Stomach (tissue), 4 donors: ENCODE data around the gene C4orf36.
"Not testable (repeated sequence)": the region's sequence is repeated elsewhere in the genome, so short reads cannot be mapped to it uniquely, and the experiment has no call there.

ENCODE experiments used
- CTCF ChIP-seq, 7 experiments: fragments of 450-650 bp in 4 of 7; fragments of 200-600 bp in 3 of 7; sonication (generic) in 3 of 7; IDR thresholded peaks; one replicate each; pipeline ENCODE4 v1.5.1; 2016 to 2019; ENCODE audit warnings: antibody characterized with exemption in 7 of 7, control low read depth in 2 of 7, mild to moderate bottlenecking in 1 of 7
- EP300 ChIP-seq: sonication (generic); formaldehyde crosslinking; IDR thresholded peaks from one replicate; pipeline ENCODE4 v1.6.1; 2017; ENCODE audit warnings: antibody characterized with exemption
- POLR2AphosphoS5 ChIP-seq, 3 donors: sonication (generic); formaldehyde crosslinking; IDR thresholded peaks; one replicate each; pipeline ENCODE4 v1.6.1; 2016; ENCODE audit warnings: antibody characterized with exemption in 3 of 3

GRCh38 chr4:86875436-86875835 is 16.8 kb downstream of the C4orf36 start:
- not testable (repeated sequence) for TF ChIP-seq EP300; CTCF (IDR thresholded peaks at IDR 0.05); POLR2AphosphoS5 (IDR thresholded peaks at IDR 0.05)
